ENCODE results near the gene GUK1. TPM values are rescaled to one million over a fixed set of nuclear protein-coding genes. Genes with fewer than 3 reads are reported as not detected.

Gene GUK1, protein sequence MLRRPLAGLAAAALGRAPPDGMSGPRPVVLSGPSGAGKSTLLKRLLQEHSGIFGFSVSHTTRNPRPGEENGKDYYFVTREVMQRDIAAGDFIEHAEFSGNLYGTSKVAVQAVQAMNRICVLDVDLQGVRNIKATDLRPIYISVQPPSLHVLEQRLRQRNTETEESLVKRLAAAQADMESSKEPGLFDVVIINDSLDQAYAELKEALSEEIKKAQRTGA
- total RNA-seq, result 150 TPM
- long read RNA-seq, transcript GUK1-209 (8 exons, 937 nt), result minor isoform, 7 of 302 reads
- long read RNA-seq, transcript GUK1-210 (8 exons, 990 nt), result major isoform, 144 of 302 reads
- long read RNA-seq, transcript GUK1-201 (9 exons, 1,084 nt), result minor isoform, 74 of 302 reads
- long read RNA-seq, partial matches to known transcripts, result 16 of 302 reads
- long read RNA-seq, other reads (novel, unspliced or antisense), result 51 of 302 reads

- Histone ChIP-seq H3K27me3 (ENCODE audit: low read depth) (no peaks in the 10 kb centered on the region), H3K27ac (replicated peaks) (peak within 1 kb of the TSS; percentile 97), H3K36me3 (peaks cover under 1% of the 10 kb centered on the region), H3K4me3 (peak within 1 kb of the TSS; percentile 90), H3K4me1 (peaks cover 56% of the 10 kb centered on the region), H3K9me3 (replicated peaks) (no peaks in the 10 kb centered on the region)
- TF ChIP-seq, protein P1, sequence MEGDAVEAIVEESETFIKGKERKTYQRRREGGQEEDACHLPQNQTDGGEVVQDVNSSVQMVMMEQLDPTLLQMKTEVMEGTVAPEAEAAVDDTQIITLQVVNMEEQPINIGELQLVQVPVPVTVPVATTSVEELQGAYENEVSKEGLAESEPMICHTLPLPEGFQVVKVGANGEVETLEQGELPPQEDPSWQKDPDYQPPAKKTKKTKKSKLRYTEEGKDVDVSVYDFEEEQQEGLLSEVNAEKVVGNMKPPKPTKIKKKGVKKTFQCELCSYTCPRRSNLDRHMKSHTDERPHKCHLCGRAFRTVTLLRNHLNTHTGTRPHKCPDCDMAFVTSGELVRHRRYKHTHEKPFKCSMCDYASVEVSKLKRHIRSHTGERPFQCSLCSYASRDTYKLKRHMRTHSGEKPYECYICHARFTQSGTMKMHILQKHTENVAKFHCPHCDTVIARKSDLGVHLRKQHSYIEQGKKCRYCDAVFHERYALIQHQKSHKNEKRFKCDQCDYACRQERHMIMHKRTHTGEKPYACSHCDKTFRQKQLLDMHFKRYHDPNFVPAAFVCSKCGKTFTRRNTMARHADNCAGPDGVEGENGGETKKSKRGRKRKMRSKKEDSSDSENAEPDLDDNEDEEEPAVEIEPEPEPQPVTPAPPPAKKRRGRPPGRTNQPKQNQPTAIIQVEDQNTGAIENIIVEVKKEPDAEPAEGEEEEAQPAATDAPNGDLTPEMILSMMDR (IDR thresholded peaks at IDR 0.05; ENCODE audit: borderline replicate concordance), result peak; percentile 56
- DNase-seq, result peak; percentile 100
- intact Hi-C loops (cut with micrococcal nuclease), result no loop called here
These were observed at the start of gene GUK1 for GRCh38 chr1:228139931-228140723. TSS of gene GUK1 (plus strand) at chr1:228140279. CDS start at chr1:228140303, 24 bp downstream.

- Histone ChIP-seq H3K9me3 (replicated peaks) (peaks cover 14% of the 10 kb centered on the region), H3K27ac (replicated peaks) (peak overlapping the region; percentile 99), H3K36me3 (peaks cover 6% of the 10 kb centered on the region), H3K27me3 (ENCODE audit: low read depth) (no peaks in the 10 kb centered on the region), H3K4me1 (peaks cover 90% of the 10 kb centered on the region), H3K4me3 (peak overlapping the region; percentile 18)
- no peak for DNase-seq
- TF ChIP-seq, protein P1 (IDR thresholded peaks at IDR 0.05; ENCODE audit: borderline replicate concordance), result no peak
- intact Hi-C loops (cut with micrococcal nuclease), result no loop called here
These were observed 49.4 kb upstream of the GUK1 start for GRCh38 chr1:228090613-228091081.

DNA sequence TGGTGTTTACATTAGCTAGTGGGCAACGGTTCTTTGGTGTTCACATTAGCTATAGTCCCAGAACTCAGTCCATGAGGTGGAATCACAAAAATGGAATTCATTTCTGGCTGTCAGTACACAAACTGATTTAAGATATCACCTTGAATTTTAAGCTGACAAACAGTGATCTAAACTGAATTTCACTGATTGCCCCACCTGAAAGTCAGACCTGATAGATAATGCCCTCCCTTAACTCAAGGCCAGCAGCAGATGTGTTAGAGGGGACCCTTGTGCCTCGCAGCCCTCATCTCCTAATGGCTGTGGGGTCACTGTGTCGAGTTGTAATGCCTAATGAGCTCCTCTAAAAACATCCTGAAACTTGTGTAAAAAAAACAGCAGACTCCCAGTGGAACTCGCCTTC, 49.0 kb upstream of the GUK1 start:
- peaks cover 90% of the 10 kb centered on the region for H3K4me1 ChIP-seq
- TF ChIP-seq, protein P1 (IDR thresholded peaks at IDR 0.05; ENCODE audit: borderline replicate concordance), result no peak
- H3K27ac ChIP-seq (replicated peaks), result peak overlapping the region; percentile 99

DNA sequence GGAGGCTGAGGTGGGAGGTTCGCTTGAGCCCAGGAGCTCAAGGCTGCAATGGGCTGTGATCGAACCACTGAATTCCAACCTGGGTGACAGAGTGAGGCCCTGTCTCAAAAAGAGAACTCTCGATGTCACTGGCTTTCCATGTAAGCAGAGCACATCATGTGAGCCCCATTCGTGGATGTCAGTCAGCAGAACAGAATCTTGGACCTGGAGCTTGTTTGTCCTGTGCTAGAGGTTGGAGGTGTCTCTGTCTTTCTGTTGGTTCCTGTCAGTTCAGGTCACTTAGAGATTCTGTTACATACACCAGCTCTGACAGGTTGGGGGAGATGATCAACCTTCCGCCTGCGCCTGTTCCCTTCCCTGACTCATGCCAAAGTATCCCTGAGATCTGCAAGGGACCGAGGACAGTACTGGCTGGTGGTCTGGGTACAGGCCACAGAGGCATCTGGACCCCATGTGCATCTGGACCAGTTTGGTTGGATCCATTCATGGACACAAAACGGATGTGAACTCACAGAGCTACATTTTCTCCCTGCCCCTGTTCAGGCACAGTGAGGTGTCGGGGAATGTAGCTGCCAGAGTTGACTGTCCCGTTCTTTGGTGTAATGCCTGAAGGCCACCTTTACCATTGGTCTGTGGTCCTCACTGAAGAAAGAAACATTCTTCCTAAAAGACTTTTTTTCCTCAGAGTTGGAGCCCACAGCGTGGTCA, 47.6 kb upstream of the GUK1 start:
- Histone ChIP-seq H3K9me3 (replicated peaks) (peaks cover 14% of the 10 kb centered on the region), H3K27me3 (ENCODE audit: low read depth) (no peaks in the 10 kb centered on the region), H3K36me3 (peaks cover 20% of the 10 kb centered on the region), H3K27ac (replicated peaks) (no peak overlapping the region), H3K4me1 (peaks cover 90% of the 10 kb centered on the region), H3K4me3 (no peak overlapping the region)
- TF ChIP-seq, protein P1 (IDR thresholded peaks at IDR 0.05; ENCODE audit: borderline replicate concordance), result no peak
- DNase-seq, result no peak
- intact Hi-C loops (cut with micrococcal nuclease), result no loop called here

More for the DNA sequence above, 49.0 kb upstream of the GUK1 start:
- no peak for DNase-seq
- intact Hi-C loops (cut with micrococcal nuclease), result no loop called here
- Histone ChIP-seq H3K36me3 (peaks cover 10% of the 10 kb centered on the region), H3K27me3 (ENCODE audit: low read depth) (no peaks in the 10 kb centered on the region), H3K9me3 (replicated peaks) (peaks cover 14% of the 10 kb centered on the region), H3K4me3 (peak overlapping the region; percentile 18)
